ENCODE measurements around the gene OSBPL10.

The OSBPL10 gene

GRCh38 chr3:31659246-31659645, 321.8 kb downstream of the OSBPL10 start:
- no peaks in the 10 kb centered on the region for H4K20me1 ChIP-seq (ENCODE audit: insufficient read depth, low read length)
- no peak overlapping the region for H3K4me2 ChIP-seq (ENCODE audit: low read length)
- H3K4me3 ChIP-seq (ENCODE audit: low read depth, low read length, poor library complexity, severe bottlenecking): no peak overlapping the region
- H3K27ac ChIP-seq (ENCODE audit: low read depth, low read length, poor library complexity, severe bottlenecking): no peak overlapping the region
- TF ChIP-seq CTCF (IDR thresholded peaks at IDR 0.05; ENCODE audit: low read length): no peak
- no peak for TF ChIP-seq EZH2 (IDR thresholded peaks at IDR 0.05; ENCODE audit: borderline replicate concordance, low read length)
- no peak overlapping the region for H2AFZ ChIP-seq (ENCODE audit: low read length)
- no peaks in the 10 kb centered on the region for H3K27me3 ChIP-seq (ENCODE audit: insufficient read depth, low read length)
- no peaks in the 10 kb centered on the region for H3K4me1 ChIP-seq (ENCODE audit: insufficient read depth, low read length, severe bottlenecking)
- H3K79me2 ChIP-seq (ENCODE audit: insufficient read depth, low read length): no peaks in the 10 kb centered on the region
- H3K9me3 ChIP-seq (ENCODE audit: low read length): peaks cover 12% of the 10 kb centered on the region; the same call in 1 of the 2 replicates
- H3F3A ChIP-seq (ENCODE audit: insufficient read depth, low read length): no peaks in the 10 kb centered on the region
- H3K36me3 ChIP-seq (ENCODE audit: insufficient read depth, low read length): peaks cover 95% of the 10 kb centered on the region
- no peaks in the 10 kb centered on the region for H3K9me2 ChIP-seq (ENCODE audit: low read depth, low read length)
- H3K9ac ChIP-seq (ENCODE audit: low read length): no peak overlapping the region

GRCh38 chr3:31654998-31655397, 326.1 kb downstream of the OSBPL10 start:
- Histone ChIP-seq H3K9me3 (ENCODE audit: low read length) (peaks cover 30% of the 10 kb centered on the region), H3K27me3 (ENCODE audit: insufficient read depth, low read length) (no peaks in the 10 kb centered on the region), H4K20me1 (ENCODE audit: insufficient read depth, low read length) (no peaks in the 10 kb centered on the region), H3K79me2 (ENCODE audit: insufficient read depth, low read length) (no peaks in the 10 kb centered on the region), H3K36me3 (ENCODE audit: insufficient read depth, low read length) (peaks cover 85% of the 10 kb centered on the region), H3K4me1 (ENCODE audit: insufficient read depth, low read length, severe bottlenecking) (no peaks in the 10 kb centered on the region), H2AFZ (ENCODE audit: low read length) (no peak overlapping the region), H3K4me2 (ENCODE audit: low read length) (no peak overlapping the region), H3K9ac (ENCODE audit: low read length) (no peak overlapping the region), H3F3A (ENCODE audit: insufficient read depth, low read length) (no peaks in the 10 kb centered on the region), H3K27ac (ENCODE audit: low read depth, low read length, poor library complexity, severe bottlenecking) (no peak overlapping the region), H3K4me3 (ENCODE audit: low read depth, low read length, poor library complexity, severe bottlenecking) (no peak overlapping the region), H3K9me2 (ENCODE audit: low read depth, low read length) (no peaks in the 10 kb centered on the region)
- TF ChIP-seq EZH2 (IDR thresholded peaks at IDR 0.05; ENCODE audit: borderline replicate concordance, low read length): no peak
- TF ChIP-seq CTCF (IDR thresholded peaks at IDR 0.05; ENCODE audit: low read length): no peak

GRCh38 chr3:31653464-31653863, 327.6 kb downstream of the OSBPL10 start:
- no peak for TF ChIP-seq EZH2 (IDR thresholded peaks at IDR 0.05; ENCODE audit: borderline replicate concordance, low read length)
- TF ChIP-seq CTCF (IDR thresholded peaks at IDR 0.05; ENCODE audit: low read length): no peak
- H3K9ac ChIP-seq (ENCODE audit: low read length): no peak overlapping the region

More at GRCh38 chr3:31653464-31653863, 327.6 kb downstream of the OSBPL10 start:
- Histone ChIP-seq H3K4me2 (ENCODE audit: low read length) (no peak overlapping the region), H2AFZ (ENCODE audit: low read length) (no peak overlapping the region), H4K20me1 (ENCODE audit: insufficient read depth, low read length) (no peaks in the 10 kb centered on the region), H3F3A (ENCODE audit: insufficient read depth, low read length) (no peaks in the 10 kb centered on the region), H3K9me2 (ENCODE audit: low read depth, low read length) (no peaks in the 10 kb centered on the region), H3K36me3 (ENCODE audit: insufficient read depth, low read length) (peaks cover 82% of the 10 kb centered on the region), H3K9me3 (ENCODE audit: low read length) (peaks cover 37% of the 10 kb centered on the region), H3K27ac (ENCODE audit: low read depth, low read length, poor library complexity, severe bottlenecking) (no peak overlapping the region), H3K4me3 (ENCODE audit: low read depth, low read length, poor library complexity, severe bottlenecking) (no peak overlapping the region), H3K27me3 (ENCODE audit: insufficient read depth, low read length) (no peaks in the 10 kb centered on the region), H3K79me2 (ENCODE audit: insufficient read depth, low read length) (no peaks in the 10 kb centered on the region), H3K4me1 (ENCODE audit: insufficient read depth, low read length, severe bottlenecking) (no peaks in the 10 kb centered on the region)

All from OCI-LY1 (cell line).